HG02798 (cell line): Measurements from ENCODE around the gene TTC28.

Source experiments
- ATAC-seq: cut with Tn5 transposase; IDR thresholded peaks from one replicate; pipeline ENCODE4 v1.9.1; 2021; ENCODE audit warnings: mild to moderate bottlenecking; ENCODE audit not compliant: unreplicated experiment, poor library complexity

The TTC28 gene

GRCh38 chr22:27930331-27931060, 749.1 kb downstream of the TTC28 start:
- ATAC-seq = no peak
